CD4-positive, alpha-beta T cell treated with Interleukin-1 beta for 1 hour (primary cell): Measurements from ENCODE around the gene PDE7B.
"Not testable (repeated sequence)": the region's sequence is repeated elsewhere in the genome, so short reads cannot be mapped to it uniquely, and the experiment has no call there.

ENCODE experiments used
- DNase-seq, 2 donors: peaks; one replicate each; pipeline ENCODE4 v3.0.0-alpha.2; 2020 to 2022

The PDE7B gene

GRCh38 chr6:136210398-136211165, 359.1 kb downstream of the PDE7B start:
- DNase-seq = no peak

GRCh38 chr6:136212608-136213007, 361.1 kb downstream of the PDE7B start:
- no peak for DNase-seq

- DNase-seq = no peak
Observed at GRCh38 chr6:136213012-136213539, 361.6 kb downstream of the PDE7B start.

DNA sequence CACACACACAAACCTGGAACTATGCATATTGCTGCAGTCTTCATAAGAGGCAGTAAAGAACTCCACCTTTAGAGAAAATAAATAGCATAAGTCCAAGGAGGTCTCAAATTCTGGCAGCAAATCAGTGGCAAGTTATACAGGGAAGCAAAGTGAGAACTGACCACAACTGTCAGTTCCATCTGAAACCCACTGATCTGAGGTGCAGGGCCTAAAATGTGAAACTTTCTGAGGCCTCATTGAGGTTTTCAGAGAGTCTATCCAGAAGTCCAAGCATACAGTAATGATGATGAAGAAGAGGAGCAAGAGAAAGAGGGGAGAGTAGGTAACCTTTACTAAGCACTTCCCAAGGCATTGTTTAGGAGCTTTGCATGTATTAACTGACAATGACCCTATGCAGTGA, 362.4 kb downstream of the PDE7B start:
- no peak for DNase-seq

GRCh38 chr6:136216503-136217401, 365.3 kb downstream of the PDE7B start:
- no peak for DNase-seq

- not testable (repeated sequence) for DNase-seq
Observed at GRCh38 chr6:136224974-136225373, 373.5 kb downstream of the PDE7B start.

GRCh38 chr6:136225496-136225895, 374.0 kb downstream of the PDE7B start:
- no peak for DNase-seq

- peak; percentile 47 to 61 for DNase-seq
Observed at GRCh38 chr6:136226027-136226673, 374.6 kb downstream of the PDE7B start.

- DNase-seq = no peak
Observed at GRCh38 chr6:136226674-136227377, 375.3 kb downstream of the PDE7B start.

- DNase-seq = no peak
Observed at GRCh38 chr6:136228814-136229213, 377.3 kb downstream of the PDE7B start.

DNA sequence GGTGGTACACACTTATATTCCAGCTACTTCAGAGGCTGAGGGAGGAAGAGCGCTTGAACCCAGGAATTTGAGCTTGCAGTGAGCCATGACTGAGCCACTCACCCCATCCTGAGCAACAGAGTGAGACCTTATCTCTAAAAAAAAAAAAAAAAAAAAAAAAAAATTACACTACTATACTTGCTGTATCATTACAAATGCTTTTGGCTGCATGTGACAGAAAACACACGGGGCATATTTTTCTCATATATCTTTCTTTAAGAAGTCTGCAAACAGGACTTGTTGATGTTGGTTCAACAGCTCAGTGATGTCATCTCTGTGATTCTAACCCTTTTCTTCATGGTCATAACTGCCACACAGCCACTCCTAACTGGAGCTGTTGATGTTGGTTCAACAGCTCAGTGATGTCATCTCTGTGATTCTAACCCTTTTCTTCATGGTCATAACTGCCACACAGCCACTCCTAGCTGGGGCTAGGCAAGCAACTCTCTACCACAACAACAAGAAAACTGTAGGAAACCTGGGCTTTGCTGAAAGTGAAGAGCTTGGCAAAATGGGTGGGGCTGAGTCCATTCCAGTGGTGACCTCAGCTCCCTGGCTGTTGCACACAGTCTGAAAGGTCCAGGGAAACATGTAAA, 378.8 kb downstream of the PDE7B start:
- no peak for DNase-seq

- no peak for DNase-seq
Observed at GRCh38 chr6:136232701-136233100, 381.2 kb downstream of the PDE7B start.

DNA sequence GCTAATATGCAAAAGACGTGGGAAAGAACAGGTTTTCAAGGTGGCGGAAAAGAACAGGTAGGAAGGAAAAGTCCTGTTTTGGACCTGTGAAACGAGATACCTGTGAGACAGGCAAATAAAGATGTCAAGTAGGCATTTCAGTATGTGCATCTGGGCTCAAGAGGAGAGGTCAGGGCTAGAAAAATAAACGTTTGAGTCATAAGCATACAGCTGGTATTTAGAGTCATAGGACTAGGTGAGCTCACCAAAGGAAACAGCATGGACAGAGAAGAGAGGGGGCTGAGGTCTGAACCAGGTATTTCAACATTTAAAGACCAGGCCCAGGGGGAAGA, 383.7 kb downstream of the PDE7B start:
- DNase-seq = no peak

DNA sequence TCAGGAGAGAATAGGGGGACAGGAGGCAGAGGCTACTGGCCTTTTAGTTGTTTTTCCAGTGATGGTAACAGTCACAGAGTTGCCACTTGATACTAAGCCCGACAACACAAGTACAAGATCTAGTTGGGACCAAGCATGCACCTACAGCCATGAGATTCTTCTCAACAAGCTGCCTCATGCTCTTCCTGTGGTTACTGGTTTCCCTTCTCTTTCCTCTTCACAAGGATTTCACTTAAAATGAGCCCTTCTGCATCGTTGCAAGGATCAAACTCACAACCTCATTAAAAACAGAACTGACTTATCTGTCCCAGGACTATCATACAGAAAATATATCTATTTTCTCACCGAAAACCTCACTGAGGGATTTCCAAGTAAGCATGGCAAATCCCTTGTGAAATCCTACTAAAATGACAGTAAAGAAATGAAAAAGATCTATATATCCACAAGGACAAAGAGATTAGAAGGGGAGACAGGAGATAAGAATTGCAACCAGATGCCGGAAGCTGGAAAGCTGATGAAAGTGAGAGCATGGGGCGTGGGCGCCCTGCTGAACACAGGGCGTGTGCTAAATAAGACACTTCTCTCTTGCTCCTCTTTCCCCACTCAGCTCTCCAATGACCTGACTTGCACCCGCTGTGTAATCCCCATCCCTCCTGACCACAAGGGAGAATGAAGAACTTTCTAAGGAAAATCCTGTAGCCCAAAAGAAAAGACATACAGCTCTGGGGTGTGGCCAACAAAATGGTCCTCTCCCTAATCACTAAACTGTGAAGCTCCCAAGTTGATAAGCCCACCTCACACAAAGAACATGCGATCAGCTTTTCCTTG, 385.2 kb downstream of the PDE7B start:
- DNase-seq = no peak

- no peak for DNase-seq
Observed at GRCh38 chr6:136244061-136244616, 392.6 kb downstream of the PDE7B start.
